ENCODE measurements around the gene DSC1.

The DSC1 gene

GRCh38 chr18:31104444-31104843 lies 58.2 kb downstream of the DSC1 start:
- DNase-seq (ENCODE audit: low spot score): no peak

DNA sequence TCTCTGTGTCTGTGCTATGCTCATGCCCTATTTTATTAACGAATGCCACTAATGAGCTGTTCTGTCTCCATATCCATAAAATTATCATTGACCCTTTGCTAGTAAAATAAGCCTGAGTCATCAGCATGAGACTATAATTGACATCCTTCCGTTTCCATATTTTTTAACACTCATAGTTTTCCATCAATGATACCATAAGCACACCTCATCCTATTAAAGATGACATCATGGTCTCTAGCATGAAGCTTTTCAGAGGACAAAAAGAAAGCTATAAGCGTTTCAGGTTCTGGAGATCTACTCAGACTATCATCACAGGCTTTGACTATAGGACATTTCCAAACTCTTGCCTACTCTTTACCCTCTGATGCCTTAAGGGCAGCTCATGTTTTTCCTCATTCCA lies 59.2 kb downstream of the DSC1 start:
- no peak for DNase-seq (ENCODE audit: low spot score)

GRCh38 chr18:31102941-31103340 lies 59.7 kb downstream of the DSC1 start:
- DNase-seq (ENCODE audit: low spot score): no peak

DNA sequence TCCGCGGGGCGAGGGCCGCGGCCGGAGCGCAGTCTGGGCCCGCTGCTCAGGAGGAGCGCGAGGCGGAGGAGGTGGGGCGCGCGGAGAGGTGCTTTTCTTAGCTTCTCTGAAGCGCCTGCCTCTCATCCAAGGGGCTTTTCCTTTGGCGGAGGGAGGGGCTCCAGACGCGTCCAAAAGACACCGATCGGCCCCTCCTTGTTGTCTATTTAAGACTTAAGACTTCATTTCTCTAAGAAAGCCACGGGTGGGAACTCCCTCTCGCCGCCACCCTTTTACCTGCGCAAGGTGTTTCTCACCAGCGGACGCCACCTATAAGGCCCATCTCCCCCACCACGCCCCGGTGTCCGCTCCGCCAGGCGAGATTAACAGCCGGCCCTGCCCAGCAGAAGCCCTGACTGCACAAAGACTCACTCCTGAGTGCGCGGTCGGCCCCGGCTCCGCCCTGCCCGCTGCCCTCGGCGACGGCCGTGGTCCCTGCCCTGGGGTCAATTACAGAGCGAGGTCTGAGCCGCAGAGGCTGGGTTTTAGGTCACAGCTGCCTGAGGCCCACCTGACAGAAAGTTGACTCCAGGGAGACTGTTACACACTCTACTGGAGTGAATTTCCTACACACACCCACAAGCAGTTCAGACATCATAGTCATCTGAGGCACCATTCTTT lies 60.5 kb downstream of the DSC1 start, which contains the start of gene DSC2:
DSC2 (minus strand) TSS at position 397 of the 660 bp plus-strand sequence. CDS start 450 bp downstream, outside the sequence.
- no peak for DNase-seq (ENCODE audit: low spot score)

DNA sequence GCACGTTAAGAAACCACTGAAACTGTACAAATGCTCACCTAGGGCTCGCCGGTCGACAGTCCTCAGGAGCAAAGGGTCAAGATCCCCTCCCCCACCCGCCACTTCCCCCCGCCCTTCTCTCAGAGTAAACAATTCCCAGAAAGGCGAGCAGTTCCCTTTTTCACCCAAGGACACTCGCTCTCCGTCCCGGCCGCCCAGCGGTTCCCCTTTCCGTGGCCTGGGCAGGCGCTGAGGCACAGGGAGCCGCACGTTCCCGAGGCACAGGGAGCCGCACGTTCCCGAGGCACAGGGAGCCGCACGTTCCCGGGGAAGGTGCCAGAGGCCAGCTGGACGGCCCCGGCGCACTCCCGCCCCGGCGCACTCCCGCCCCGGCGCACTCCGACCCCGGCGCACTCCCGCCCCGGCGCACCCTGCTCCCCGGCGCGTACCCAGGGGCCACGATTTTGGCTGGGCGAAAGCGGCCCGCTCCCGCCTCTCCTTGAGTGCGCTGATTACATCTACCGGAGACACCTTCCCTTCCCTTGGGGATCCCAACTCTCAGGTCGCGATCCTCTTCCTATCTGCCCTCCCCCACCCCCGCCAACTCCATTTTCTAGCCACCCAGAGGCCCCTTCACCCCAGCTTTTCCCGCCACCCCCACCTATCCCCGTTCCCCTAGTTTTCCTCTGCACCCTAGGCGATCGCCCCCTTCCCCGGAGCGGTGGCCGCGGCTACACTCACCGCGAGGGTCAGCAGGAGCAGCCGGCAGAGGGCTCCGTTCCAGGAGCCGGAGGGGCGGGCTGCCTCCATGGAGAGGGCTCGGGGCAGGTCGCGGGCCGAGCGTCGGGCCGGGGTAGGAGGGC lies 61.3 kb downstream of the DSC1 start:
- no peak for DNase-seq (ENCODE audit: low spot score)

DNA sequence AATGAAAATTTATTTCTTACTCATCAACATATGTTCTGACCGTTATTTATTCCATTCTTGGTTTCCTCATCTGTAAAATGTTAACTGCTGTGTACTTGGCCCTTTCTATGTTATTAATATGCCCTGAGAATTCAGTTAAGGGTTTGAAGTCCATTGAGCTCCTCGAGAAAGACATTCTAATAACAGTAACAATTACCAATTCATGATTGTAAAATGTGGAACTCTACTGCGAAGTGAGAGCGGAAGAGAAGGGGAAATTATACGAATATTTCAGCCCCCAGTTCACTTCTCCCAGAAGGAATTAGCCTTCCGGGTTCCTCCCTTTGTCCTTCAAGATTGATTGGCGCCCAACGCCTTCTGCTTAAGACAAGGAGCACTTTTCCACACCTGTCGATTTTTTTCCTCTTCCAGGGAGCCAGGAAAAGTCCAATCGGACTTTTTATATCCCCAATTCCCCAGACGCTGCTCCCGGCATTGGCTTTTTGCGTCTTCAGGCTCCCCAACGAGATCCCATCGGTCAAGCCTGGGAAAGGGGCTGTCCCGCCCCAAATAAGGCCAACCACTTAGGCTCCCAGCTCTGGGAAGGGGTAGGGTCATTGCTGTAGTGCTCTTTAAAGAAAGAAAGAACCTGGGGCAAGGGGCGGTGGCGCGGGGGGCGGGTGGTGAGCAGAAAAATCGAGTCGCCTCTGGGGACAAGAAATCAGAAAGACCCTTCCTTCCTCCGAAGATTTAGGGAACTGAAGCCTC lies 62.0 kb downstream of the DSC1 start:
- DNase-seq (ENCODE audit: low spot score): no peak

DNA sequence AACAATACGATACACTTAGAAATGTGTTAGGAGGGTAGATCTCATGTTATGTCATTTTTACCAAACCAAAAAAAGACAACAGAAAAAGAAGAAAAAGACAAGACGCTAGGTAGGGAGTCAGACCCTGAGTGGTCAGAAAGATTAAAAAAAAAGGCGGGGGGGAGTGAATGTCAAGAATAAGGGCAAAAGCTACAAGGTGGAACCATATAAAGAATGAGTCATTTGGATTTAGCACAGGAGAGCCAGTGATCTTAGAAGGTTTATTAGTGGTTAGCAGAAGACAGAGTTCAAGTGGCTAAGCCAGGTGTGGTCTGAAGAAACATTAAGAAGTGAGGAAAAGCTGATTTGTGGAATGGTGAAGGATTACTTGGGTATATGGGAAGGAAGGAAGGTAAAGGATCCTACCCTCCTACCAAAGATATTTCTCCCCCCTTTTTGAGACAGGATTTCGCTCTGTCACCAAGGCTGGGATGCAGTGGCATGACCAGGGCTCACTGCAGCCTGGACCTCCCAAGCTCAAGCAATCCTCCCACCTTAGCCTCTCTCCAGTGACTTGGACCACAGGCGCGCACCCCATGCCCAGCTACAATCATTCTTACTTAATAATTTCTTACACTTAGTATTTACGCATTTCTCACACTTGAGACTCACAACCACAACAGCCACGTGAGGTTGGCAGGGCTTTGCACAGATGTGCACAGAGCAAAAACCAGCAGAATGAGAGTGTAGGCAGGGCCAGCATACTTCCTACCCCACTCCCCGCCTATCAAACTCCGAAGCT lies 63.0 kb downstream of the DSC1 start:
- no peak for DNase-seq (ENCODE audit: low spot score)

DNA sequence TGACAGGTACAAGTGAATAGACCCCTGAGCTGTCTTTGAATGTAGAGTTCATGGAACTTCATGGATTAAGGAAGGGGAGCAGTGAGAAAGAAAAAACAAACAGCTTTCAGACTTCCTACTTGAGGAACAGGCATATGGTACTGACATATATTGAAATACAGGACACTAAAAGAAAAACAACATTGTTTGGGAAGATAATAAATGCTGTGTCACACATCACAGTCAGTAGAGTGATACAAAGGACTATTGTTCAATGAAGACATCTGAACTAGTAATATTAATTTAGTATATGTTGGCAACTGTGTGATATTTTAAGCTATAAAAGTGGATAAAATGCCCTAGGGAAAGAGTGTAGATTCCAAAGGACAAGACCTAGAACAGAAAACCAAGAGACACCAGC lies 63.8 kb downstream of the DSC1 start:
- no peak for DNase-seq (ENCODE audit: low spot score)

DNA sequence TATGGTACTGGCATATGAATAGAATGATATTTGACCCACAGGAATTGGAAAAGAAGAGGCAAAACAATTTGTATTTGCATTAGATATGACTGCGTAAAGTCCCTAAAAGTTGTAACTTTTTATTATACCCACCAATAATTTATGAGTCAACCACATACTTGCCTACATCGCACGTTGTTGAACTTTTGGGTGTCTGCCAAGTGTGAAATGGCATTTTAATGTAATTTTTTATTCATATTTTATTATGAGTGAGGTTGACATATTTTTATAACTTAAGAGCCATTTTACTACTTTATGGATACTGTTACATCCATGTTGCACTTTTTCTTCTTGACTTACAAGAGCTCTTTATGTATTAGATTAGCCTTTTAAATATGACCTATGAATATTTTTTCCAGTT lies 65.0 kb downstream of the DSC1 start:
- DNase-seq (ENCODE audit: low spot score): no peak

GRCh38 chr18:31093880-31094279 lies 68.8 kb downstream of the DSC1 start:
- DNase-seq (ENCODE audit: low spot score): no peak

DNA sequence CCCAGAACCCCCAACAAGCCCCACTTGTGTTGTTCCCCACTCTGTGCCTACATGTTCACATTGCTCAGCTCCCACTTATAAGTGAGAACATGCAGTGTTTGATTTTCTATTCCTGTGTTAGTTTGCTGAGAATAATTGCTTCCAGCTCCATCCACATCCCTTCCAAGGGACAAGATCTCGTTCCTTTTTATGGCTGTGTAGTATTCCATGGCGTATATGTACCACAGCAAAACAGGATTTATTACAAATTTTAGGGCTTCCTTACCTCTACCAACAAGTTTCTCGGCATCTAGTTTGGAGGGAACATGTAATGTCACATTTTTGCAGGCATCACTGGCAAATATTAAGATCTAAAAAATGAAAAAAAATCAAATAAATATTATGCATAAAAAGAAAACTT lies 69.4 kb downstream of the DSC1 start:
- DNase-seq (ENCODE audit: low spot score): no peak

GRCh38 chr18:31091350-31091749 lies 71.3 kb downstream of the DSC1 start:
- no peak for DNase-seq (ENCODE audit: low spot score)

DNA sequence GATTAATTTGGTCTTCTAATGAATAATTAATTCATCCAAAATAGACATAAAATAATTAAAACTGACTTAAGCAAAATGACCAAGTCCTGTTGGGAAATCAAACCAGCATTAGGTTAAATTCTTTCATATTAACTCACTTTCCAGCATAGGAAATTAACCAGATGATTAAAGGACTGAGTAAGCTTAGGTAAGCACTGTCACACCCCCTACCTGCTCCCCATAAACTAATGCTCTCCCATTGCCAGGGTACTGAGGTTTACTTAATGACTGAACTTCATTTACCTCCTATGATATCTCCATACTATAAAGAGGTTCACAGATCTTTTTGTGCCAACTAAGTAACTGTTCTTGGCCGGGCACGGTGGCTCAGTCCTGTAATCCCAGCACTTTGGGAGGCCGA lies 74.1 kb downstream of the DSC1 start:
- DNase-seq (ENCODE audit: low spot score): no peak

- no peak for DNase-seq (ENCODE audit: low spot score)
Observed at GRCh38 chr18:31079973-31080372, 82.7 kb downstream of the DSC1 start.

Measured in CD4-positive, alpha-beta T cell treated with Interleukin-2 at 100 ng/mL for 4 hours (primary cell).